ENCODE results near the gene TOX2. TPM values are rescaled to one million over a fixed set of nuclear protein-coding genes. Genes with fewer than 3 reads are reported as not detected.

TOX2 gene
- total RNA-seq, 1 donor, result 1.1 TPM

DNA sequence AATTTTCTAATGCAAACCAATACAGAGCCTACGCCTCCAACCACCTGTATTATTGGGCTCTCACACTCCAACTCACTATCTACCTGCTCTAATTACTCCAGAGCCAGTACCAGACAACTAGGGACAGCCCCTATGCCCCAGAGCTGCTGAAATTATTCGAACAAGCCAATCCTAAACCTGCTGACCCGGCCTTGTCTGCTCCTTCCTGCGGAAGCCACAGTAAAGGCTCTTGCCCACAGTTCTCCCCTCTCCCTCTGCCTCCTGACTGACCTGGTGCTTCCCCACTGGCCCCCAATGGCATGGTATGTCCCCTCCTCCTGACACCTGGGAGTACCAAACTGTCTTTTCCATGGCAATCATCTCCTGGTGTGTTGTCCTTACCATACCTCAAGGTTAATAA lies 4.1 kb upstream of the TOX2 start:
- TF ChIP-seq, protein P1, sequence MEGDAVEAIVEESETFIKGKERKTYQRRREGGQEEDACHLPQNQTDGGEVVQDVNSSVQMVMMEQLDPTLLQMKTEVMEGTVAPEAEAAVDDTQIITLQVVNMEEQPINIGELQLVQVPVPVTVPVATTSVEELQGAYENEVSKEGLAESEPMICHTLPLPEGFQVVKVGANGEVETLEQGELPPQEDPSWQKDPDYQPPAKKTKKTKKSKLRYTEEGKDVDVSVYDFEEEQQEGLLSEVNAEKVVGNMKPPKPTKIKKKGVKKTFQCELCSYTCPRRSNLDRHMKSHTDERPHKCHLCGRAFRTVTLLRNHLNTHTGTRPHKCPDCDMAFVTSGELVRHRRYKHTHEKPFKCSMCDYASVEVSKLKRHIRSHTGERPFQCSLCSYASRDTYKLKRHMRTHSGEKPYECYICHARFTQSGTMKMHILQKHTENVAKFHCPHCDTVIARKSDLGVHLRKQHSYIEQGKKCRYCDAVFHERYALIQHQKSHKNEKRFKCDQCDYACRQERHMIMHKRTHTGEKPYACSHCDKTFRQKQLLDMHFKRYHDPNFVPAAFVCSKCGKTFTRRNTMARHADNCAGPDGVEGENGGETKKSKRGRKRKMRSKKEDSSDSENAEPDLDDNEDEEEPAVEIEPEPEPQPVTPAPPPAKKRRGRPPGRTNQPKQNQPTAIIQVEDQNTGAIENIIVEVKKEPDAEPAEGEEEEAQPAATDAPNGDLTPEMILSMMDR (IDR thresholded peaks at IDR 0.05; ENCODE audit: extremely low read depth, low read depth, low read length), result no peak
- Histone ChIP-seq H3K4me3 (ENCODE audit: insufficient read depth, low read length) (no peak overlapping the region), H3K4me2 (ENCODE audit: insufficient read depth, low read length) (no peak overlapping the region), H3K36me3 (ENCODE audit: insufficient read depth, low read length) (no peaks in the 10 kb centered on the region), H2AFZ (ENCODE audit: low read length) (no peak overlapping the region), H3K27ac (ENCODE audit: low read depth, low read length) (no peak overlapping the region), H3K4me1 (ENCODE audit: insufficient read depth, low read length) (peaks cover 12% of the 10 kb centered on the region), H3K79me2 (ENCODE audit: insufficient read depth, low read length) (no peaks in the 10 kb centered on the region), H3K27me3 (ENCODE audit: insufficient read depth, low read length) (peaks cover 14% of the 10 kb centered on the region), H4K20me1 (ENCODE audit: insufficient read depth, low read length) (no peaks in the 10 kb centered on the region), H3K9me3 (ENCODE audit: low read depth, low read length) (peaks cover 9% of the 10 kb centered on the region)
- DNase-seq (ENCODE audit: insufficient read length, low spot score, missing footprints), result no peak

DNA sequence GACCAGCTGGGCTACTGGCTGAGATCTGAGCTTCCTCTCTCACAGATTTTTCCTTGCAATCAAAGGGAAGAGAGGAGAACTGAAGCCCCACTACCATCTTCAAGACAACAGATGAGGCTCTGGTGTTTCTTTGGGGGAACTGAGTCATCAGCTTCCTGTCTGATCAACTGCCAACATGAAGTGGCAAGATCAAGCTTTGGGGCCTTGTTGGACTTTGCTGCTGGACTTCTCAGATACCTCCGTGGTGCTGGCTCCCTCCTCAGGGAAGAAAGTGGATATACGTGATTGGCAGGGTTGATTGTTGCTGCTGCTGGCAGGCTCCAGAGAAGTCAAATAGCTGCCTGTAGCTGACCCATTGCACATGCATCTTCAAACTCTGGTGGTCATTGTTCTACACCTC lies 3.6 kb upstream of the TOX2 start:
- Histone ChIP-seq H3K4me2 (ENCODE audit: insufficient read depth, low read length) (no peak overlapping the region), H3K27me3 (ENCODE audit: insufficient read depth, low read length) (peaks cover 17% of the 10 kb centered on the region), H2AFZ (ENCODE audit: low read length) (no peak overlapping the region), H3K36me3 (ENCODE audit: insufficient read depth, low read length) (no peaks in the 10 kb centered on the region), H3K4me1 (ENCODE audit: insufficient read depth, low read length) (peaks cover 12% of the 10 kb centered on the region), H3K9me3 (ENCODE audit: low read depth, low read length) (peaks cover 9% of the 10 kb centered on the region), H3K79me2 (ENCODE audit: insufficient read depth, low read length) (no peaks in the 10 kb centered on the region), H3K4me3 (ENCODE audit: insufficient read depth, low read length) (no peak overlapping the region), H4K20me1 (ENCODE audit: insufficient read depth, low read length) (no peaks in the 10 kb centered on the region), H3K27ac (ENCODE audit: low read depth, low read length) (no peak overlapping the region)
- DNase-seq (ENCODE audit: insufficient read length, low spot score, missing footprints), result peak; percentile 92
- TF ChIP-seq, protein P1 (IDR thresholded peaks at IDR 0.05; ENCODE audit: extremely low read depth, low read depth, low read length), result peak; percentile 49

DNA sequence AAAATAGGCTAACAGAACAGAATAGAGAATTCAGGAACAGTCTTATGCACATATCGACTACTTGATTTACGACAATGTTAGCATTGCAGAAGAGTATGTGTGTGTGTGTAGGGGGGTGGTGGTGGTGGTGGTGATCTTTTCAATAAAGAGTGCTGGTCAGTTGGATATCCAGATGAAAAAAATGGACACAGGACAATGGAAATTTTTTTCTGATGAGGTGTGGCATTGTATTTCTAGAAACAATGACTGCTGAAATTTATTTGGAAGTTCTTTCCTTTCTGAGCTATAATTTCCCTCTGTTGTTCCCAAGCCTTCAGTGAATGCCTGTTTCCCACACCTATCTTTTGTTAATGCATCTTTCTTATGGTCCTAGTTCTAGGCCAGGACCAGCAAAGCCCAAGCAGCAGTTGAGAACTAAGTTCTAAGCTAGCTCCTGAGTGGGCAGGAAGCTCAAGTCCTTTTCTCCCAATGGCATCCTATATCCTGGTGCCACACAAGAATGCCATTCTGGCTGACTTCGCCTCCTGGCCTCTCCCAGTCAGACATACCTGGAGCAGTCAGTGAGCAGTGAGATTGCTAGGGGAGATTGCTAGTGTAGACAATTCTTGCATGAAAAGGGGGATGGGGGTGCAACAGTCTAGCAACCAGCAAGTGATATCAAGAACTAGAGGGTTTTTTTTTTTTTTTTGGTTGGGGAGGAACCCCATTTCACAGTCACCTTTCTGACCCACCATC lies 1.2 kb upstream of the TOX2 start:
- TF ChIP-seq, protein P1 (IDR thresholded peaks at IDR 0.05; ENCODE audit: extremely low read depth, low read depth, low read length), result no peak
- DNase-seq (ENCODE audit: insufficient read length, low spot score, missing footprints), result no peak

DNA sequence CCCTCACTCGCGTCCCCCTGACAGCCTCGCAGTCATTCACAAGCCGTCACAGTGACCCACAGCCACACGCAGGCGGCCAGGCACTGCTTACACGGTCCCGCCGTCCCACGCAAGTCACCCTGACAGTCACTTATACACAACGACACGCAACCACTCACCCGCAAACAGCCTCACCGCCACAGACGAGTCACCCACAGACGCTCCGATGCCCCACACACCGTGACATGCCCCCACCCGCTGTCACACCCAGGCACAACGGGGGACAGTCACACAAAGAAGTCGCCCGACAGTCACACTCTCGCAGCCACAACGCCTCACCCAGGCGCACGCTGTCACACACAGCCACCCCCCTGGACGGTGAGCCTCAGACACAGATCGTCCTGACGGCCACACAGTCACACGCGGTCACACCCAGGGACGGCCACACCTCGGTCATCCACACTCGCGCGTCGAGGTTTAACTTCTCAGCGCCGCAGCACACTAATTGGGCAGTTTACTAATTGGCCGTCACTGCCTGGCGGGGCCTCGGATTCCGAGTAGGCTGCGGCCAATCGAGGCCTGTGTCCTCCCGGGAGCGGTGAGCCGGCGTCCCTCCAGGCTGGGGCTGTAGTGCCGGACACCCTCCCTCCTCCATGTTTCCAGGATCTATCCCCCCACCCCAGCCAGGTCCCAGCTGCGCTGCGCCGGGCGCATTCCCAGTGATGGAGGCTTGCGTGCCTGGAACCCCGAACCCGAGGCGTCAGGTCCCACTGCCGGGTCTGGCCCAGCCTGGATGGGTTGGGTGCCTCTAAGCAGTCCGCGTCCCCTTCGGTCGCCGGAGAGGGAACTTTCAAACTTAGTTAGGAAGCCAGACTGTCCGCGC lies 790 bp downstream of the TOX2 start:
- H3K4me3 ChIP-seq (ENCODE audit: insufficient read depth, low read length), result peak overlapping the region; percentile 72
- peak overlapping the region; percentile 82 for H2AFZ ChIP-seq (ENCODE audit: low read length)
- H3K4me2 ChIP-seq (ENCODE audit: insufficient read depth, low read length), result peak overlapping the region; percentile 80
- no peak for DNase-seq (ENCODE audit: insufficient read length, low spot score, missing footprints)
- H3K36me3 ChIP-seq (ENCODE audit: insufficient read depth, low read length), result no peaks in the 10 kb centered on the region
- peaks cover 12% of the 10 kb centered on the region for H3K4me1 ChIP-seq (ENCODE audit: insufficient read depth, low read length)
- H3K79me2 ChIP-seq (ENCODE audit: insufficient read depth, low read length), result no peaks in the 10 kb centered on the region
- H4K20me1 ChIP-seq (ENCODE audit: insufficient read depth, low read length), result peaks cover 3% of the 10 kb centered on the region
- H3K27ac ChIP-seq (ENCODE audit: low read depth, low read length), result no peak overlapping the region
- peaks cover 9% of the 10 kb centered on the region for H3K9me3 ChIP-seq (ENCODE audit: low read depth, low read length)
- peaks cover 21% of the 10 kb centered on the region for H3K27me3 ChIP-seq (ENCODE audit: insufficient read depth, low read length)
- TF ChIP-seq, protein P1 (IDR thresholded peaks at IDR 0.05; ENCODE audit: extremely low read depth, low read depth, low read length), result no peak

More for the DNA sequence above, 1.2 kb upstream of the TOX2 start:
- peaks cover 9% of the 10 kb centered on the region for H3K9me3 ChIP-seq (ENCODE audit: low read depth, low read length)
- no peak overlapping the region for H3K4me3 ChIP-seq (ENCODE audit: insufficient read depth, low read length)
- H3K27me3 ChIP-seq (ENCODE audit: insufficient read depth, low read length), result peaks cover 21% of the 10 kb centered on the region
- no peaks in the 10 kb centered on the region for H3K79me2 ChIP-seq (ENCODE audit: insufficient read depth, low read length)
- H3K4me1 ChIP-seq (ENCODE audit: insufficient read depth, low read length), result peaks cover 12% of the 10 kb centered on the region
- no peak overlapping the region for H3K4me2 ChIP-seq (ENCODE audit: insufficient read depth, low read length)
- H3K27ac ChIP-seq (ENCODE audit: low read depth, low read length), result no peak overlapping the region
- H2AFZ ChIP-seq (ENCODE audit: low read length), result no peak overlapping the region
- no peaks in the 10 kb centered on the region for H3K36me3 ChIP-seq (ENCODE audit: insufficient read depth, low read length)
- H4K20me1 ChIP-seq (ENCODE audit: insufficient read depth, low read length), result peaks cover 3% of the 10 kb centered on the region
